Stimulated activated naive CD8-positive, alpha-beta T cell treated with anti-CD3 and anti-CD28 coated beads, Interleukin-15, Interleukin-2, amounts not matched to agents 100 ng/mL and 50 ng/mL, for 24 hours (primary cell): ENCODE data around the gene BCOR.
A peak's percentile ranks its signal among the peaks of the same experiment; 100 is the strongest.

ENCODE experiments used
- H3K27ac Mint-ChIP-seq: one replicate; pipeline ENCODE4 v1.8.0; 2021; ENCODE audit warnings: mild to moderate bottlenecking, mixed read lengths
- H3K27me3 Mint-ChIP-seq: one replicate; pipeline ENCODE4 v1.8.0; 2021; ENCODE audit warnings: mixed read lengths
- H3K36me3 Mint-ChIP-seq: one replicate; pipeline ENCODE4 v1.8.0; 2021; ENCODE audit warnings: low read depth, mixed read lengths
- H3K4me1 Mint-ChIP-seq: one replicate; pipeline ENCODE4 v1.8.0; 2021; ENCODE audit warnings: low read depth, mixed read lengths
- H3K4me3 Mint-ChIP-seq: one replicate; pipeline ENCODE4 v1.8.0; 2021; ENCODE audit warnings: mild to moderate bottlenecking, mixed read lengths
- H3K9me3 Mint-ChIP-seq: one replicate; pipeline ENCODE4 v1.8.0; 2021; ENCODE audit warnings: mixed read lengths

Gene BCOR

GRCh38 chrX:40096395-40097091 is 1.2 kb downstream of the BCOR start:
- H3K4me3 Mint-ChIP-seq, result peak overlapping the region; percentile 91
- H3K36me3 Mint-ChIP-seq, result peaks cover 4% of the 10 kb centered on the region
- peak overlapping the region; percentile 87 for H3K27ac Mint-ChIP-seq
- no peaks in the 10 kb centered on the region for H3K27me3 Mint-ChIP-seq
- H3K9me3 Mint-ChIP-seq, result no peaks in the 10 kb centered on the region
- peaks cover 39% of the 10 kb centered on the region for H3K4me1 Mint-ChIP-seq

GRCh38 chrX:40095583-40096394 is 2.0 kb downstream of the BCOR start:
- peak overlapping the region; percentile 91 for H3K4me3 Mint-ChIP-seq
- no peaks in the 10 kb centered on the region for H3K27me3 Mint-ChIP-seq
- no peaks in the 10 kb centered on the region for H3K9me3 Mint-ChIP-seq
- H3K27ac Mint-ChIP-seq, result peak overlapping the region; percentile 87
- H3K4me1 Mint-ChIP-seq, result peaks cover 47% of the 10 kb centered on the region
- peaks cover 4% of the 10 kb centered on the region for H3K36me3 Mint-ChIP-seq

GRCh38 chrX:40094900-40095582 is 2.7 kb downstream of the BCOR start:
- peak overlapping the region; percentile 91 for H3K4me3 Mint-ChIP-seq
- H3K4me1 Mint-ChIP-seq, result peaks cover 46% of the 10 kb centered on the region
- H3K27me3 Mint-ChIP-seq, result no peaks in the 10 kb centered on the region
- H3K36me3 Mint-ChIP-seq, result peaks cover 4% of the 10 kb centered on the region
- H3K9me3 Mint-ChIP-seq, result no peaks in the 10 kb centered on the region
- H3K27ac Mint-ChIP-seq, result peak overlapping the region; percentile 67

- Mint-ChIP-seq H3K27ac (no peak overlapping the region), H3K4me3 (peak overlapping the region; percentile 91), H3K27me3 (no peaks in the 10 kb centered on the region), H3K36me3 (peaks cover 4% of the 10 kb centered on the region), H3K4me1 (peaks cover 43% of the 10 kb centered on the region), H3K9me3 (no peaks in the 10 kb centered on the region)
Observed at GRCh38 chrX:40094041-40094899, 3.5 kb downstream of the BCOR start.

GRCh38 chrX:40093586-40093985 is 4.2 kb downstream of the BCOR start:
- peaks cover 4% of the 10 kb centered on the region for H3K36me3 Mint-ChIP-seq
- no peak overlapping the region for H3K27ac Mint-ChIP-seq
- H3K4me1 Mint-ChIP-seq, result peaks cover 46% of the 10 kb centered on the region
- no peaks in the 10 kb centered on the region for H3K9me3 Mint-ChIP-seq
- no peaks in the 10 kb centered on the region for H3K27me3 Mint-ChIP-seq
- peak overlapping the region; percentile 91 for H3K4me3 Mint-ChIP-seq

GRCh38 chrX:40092808-40093435 is 4.8 kb downstream of the BCOR start:
- Mint-ChIP-seq H3K36me3 (peaks cover 4% of the 10 kb centered on the region), H3K27ac (peak overlapping the region; percentile 36), H3K4me1 (peaks cover 53% of the 10 kb centered on the region), H3K9me3 (no peaks in the 10 kb centered on the region), H3K27me3 (no peaks in the 10 kb centered on the region), H3K4me3 (peak overlapping the region; percentile 91)

- H3K4me1 Mint-ChIP-seq, result peaks cover 61% of the 10 kb centered on the region
- no peak overlapping the region for H3K4me3 Mint-ChIP-seq
- no peak overlapping the region for H3K27ac Mint-ChIP-seq
- no peaks in the 10 kb centered on the region for H3K27me3 Mint-ChIP-seq
- no peaks in the 10 kb centered on the region for H3K9me3 Mint-ChIP-seq
- peaks cover 4% of the 10 kb centered on the region for H3K36me3 Mint-ChIP-seq
Observed at GRCh38 chrX:40091691-40092421, 5.9 kb downstream of the BCOR start.

- no peaks in the 10 kb centered on the region for H3K27me3 Mint-ChIP-seq
- peaks cover 70% of the 10 kb centered on the region for H3K4me1 Mint-ChIP-seq
- no peaks in the 10 kb centered on the region for H3K9me3 Mint-ChIP-seq
- peaks cover 4% of the 10 kb centered on the region for H3K36me3 Mint-ChIP-seq
- H3K4me3 Mint-ChIP-seq, result peak overlapping the region; percentile 61
- H3K27ac Mint-ChIP-seq, result no peak overlapping the region
Observed at GRCh38 chrX:40090961-40091360, 6.8 kb downstream of the BCOR start.

- H3K27ac Mint-ChIP-seq, result no peak overlapping the region
- peaks cover 4% of the 10 kb centered on the region for H3K36me3 Mint-ChIP-seq
- H3K9me3 Mint-ChIP-seq, result no peaks in the 10 kb centered on the region
- peaks cover 76% of the 10 kb centered on the region for H3K4me1 Mint-ChIP-seq
- H3K27me3 Mint-ChIP-seq, result no peaks in the 10 kb centered on the region
- peak overlapping the region; percentile 61 for H3K4me3 Mint-ChIP-seq
Observed at GRCh38 chrX:40090050-40090804, 7.5 kb downstream of the BCOR start.

- no peaks in the 10 kb centered on the region for H3K27me3 Mint-ChIP-seq
- peaks cover 81% of the 10 kb centered on the region for H3K4me1 Mint-ChIP-seq
- H3K36me3 Mint-ChIP-seq, result peaks cover 4% of the 10 kb centered on the region
- H3K4me3 Mint-ChIP-seq, result peak overlapping the region; percentile 20
- H3K9me3 Mint-ChIP-seq, result no peaks in the 10 kb centered on the region
- H3K27ac Mint-ChIP-seq, result no peak overlapping the region
Observed at GRCh38 chrX:40088803-40089540, 8.8 kb downstream of the BCOR start.

- H3K4me3 Mint-ChIP-seq, result no peak overlapping the region
- no peaks in the 10 kb centered on the region for H3K27me3 Mint-ChIP-seq
- H3K27ac Mint-ChIP-seq, result no peak overlapping the region
- no peaks in the 10 kb centered on the region for H3K9me3 Mint-ChIP-seq
- peaks cover 77% of the 10 kb centered on the region for H3K4me1 Mint-ChIP-seq
- H3K36me3 Mint-ChIP-seq, result peaks cover 4% of the 10 kb centered on the region
Observed at GRCh38 chrX:40088299-40088625, 9.5 kb downstream of the BCOR start.

GRCh38 chrX:40087425-40088298 is 10.1 kb downstream of the BCOR start:
- H3K4me1 Mint-ChIP-seq, result peaks cover 73% of the 10 kb centered on the region
- no peak overlapping the region for H3K27ac Mint-ChIP-seq
- no peaks in the 10 kb centered on the region for H3K9me3 Mint-ChIP-seq
- no peak overlapping the region for H3K4me3 Mint-ChIP-seq
- H3K36me3 Mint-ChIP-seq, result peaks cover 3% of the 10 kb centered on the region
- no peaks in the 10 kb centered on the region for H3K27me3 Mint-ChIP-seq
